ENCODE data around the gene C3orf33.

Gene C3orf33

DNA sequence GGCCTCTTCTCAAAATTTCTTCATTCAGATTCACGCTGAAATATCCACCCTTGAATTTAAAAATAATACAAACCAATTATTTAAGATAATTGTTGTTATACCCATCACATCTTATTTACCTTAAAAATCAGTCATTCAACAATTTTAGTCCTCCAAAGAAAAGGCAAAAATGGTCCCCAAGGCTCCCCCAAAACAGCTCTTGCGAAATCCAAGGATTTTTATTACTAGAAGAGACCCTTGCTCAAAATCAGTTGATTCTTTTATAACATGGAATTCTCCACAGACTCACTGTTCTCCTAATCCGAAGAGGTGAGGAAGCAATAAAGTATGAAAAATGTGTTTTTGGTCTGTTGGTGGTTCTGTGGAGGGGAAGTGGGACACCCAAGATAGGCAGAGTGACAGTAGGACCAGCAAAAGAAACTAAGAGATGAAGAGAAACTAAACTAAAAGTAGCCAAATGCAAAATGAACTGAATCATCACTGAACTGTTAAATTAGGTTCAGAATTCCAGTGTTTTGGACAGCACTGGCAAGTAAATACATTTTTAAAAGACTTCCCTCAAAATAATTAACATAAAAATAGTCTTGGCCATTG is 42.1 kb downstream of the C3orf33 start:
- Histone ChIP-seq H3K36me3 (ENCODE audit: insufficient read depth, low read length) (no peaks in the 10 kb centered on the region), H3K9ac (ENCODE audit: low read depth, low read length) (no peak overlapping the region), H3K4me1 (ENCODE audit: insufficient read depth, low read length) (no peaks in the 10 kb centered on the region)

DNA sequence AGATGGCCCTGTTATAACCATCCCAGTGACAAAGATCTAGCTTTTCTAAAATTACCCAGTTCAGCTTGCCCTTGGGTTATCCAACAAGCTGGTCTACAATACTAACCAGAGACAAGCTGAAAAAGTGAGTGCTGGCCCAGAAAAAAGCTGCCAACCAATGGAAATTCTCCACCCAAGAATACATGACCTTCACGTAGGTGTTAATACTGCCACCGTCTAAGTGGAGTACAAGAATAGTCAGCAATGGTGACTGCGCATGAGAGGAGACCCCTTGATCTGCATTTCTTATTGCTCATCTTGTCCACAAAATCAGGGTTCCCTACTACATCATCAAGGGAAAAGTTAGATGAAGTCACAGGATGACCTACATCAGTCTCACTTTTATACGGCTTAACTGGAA is 45.4 kb downstream of the C3orf33 start:
- H3K36me3 ChIP-seq (ENCODE audit: insufficient read depth, low read length) = no peaks in the 10 kb centered on the region
- no peaks in the 10 kb centered on the region for H3K9me3 ChIP-seq (ENCODE audit: control insufficient read depth, insufficient read depth, low read length)
- H3K9ac ChIP-seq (ENCODE audit: low read depth, low read length) = no peak overlapping the region
- H3K4me1 ChIP-seq (ENCODE audit: insufficient read depth, low read length) = no peaks in the 10 kb centered on the region

More for the DNA sequence above, 42.1 kb downstream of the C3orf33 start:
- H3K9me3 ChIP-seq (ENCODE audit: control insufficient read depth, insufficient read depth, low read length) = no peaks in the 10 kb centered on the region

DNA sequence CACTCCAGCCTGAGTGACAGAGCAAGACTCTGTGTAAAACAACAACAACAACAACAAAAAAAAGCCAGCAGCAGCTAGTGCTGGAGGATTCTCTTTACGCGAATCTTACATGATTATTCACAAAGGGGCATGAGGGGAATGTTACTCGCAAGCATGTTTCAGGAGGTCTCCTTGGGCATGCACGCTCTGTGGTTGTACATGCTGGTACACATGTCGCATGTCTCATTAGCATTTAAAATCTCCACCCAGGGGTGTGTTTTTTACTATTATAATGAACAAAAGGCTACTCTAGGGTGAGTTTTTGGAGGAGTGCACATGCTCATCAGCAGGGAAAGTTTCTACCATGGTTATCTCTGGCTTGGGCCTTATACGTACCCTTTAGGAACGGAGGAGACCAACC is 48.5 kb downstream of the C3orf33 start:
- Histone ChIP-seq H3K9me3 (ENCODE audit: control insufficient read depth, insufficient read depth, low read length) (no peaks in the 10 kb centered on the region), H3K36me3 (ENCODE audit: insufficient read depth, low read length) (no peaks in the 10 kb centered on the region), H3K4me1 (ENCODE audit: insufficient read depth, low read length) (no peaks in the 10 kb centered on the region), H3K9ac (ENCODE audit: low read depth, low read length) (no peak overlapping the region)

GRCh38 chr3:155753038-155753639 is 52.9 kb downstream of the C3orf33 start:
- H3K9ac ChIP-seq (ENCODE audit: low read depth, low read length) = no peak overlapping the region
- no peaks in the 10 kb centered on the region for H3K36me3 ChIP-seq (ENCODE audit: insufficient read depth, low read length)
- H3K9me3 ChIP-seq (ENCODE audit: control insufficient read depth, insufficient read depth, low read length) = no peaks in the 10 kb centered on the region
- H3K4me1 ChIP-seq (ENCODE audit: insufficient read depth, low read length) = peaks cover 7% of the 10 kb centered on the region; the same call in 1 of the 2 replicates

DNA sequence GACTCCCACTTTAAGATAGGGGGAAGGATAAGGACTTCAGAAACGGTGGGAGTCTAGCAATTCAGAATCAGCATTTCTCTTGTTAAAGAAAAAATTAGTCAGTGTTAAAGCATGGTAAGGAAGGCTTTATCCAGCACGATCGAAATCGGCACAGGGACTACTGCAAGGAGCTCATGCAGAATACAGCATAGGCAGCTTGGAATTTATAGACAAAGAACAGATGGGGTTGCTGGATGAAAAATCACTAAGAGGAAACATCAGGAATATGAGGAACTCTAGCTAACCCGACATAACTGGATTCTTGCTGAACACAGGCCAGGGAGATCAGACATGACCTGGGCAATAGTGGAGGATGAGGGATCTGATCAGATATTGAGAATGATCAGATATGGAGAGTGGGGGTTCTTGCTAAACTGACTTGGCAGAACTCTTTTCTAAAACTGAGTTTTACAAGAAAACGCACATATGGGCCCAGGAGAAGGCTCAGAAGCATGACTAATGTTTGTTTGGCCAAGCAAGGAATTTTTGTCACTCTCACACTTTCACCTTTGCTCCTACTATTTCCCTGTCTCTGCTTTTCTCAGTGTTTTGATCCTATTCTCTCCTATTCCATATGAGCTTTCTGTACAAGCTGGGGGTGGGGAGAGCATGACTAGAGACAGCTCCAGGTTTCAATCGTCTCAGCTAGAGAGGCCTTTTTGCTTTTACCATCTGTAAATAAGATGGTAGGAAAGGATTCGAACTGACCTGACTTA is 57.3 kb downstream of the C3orf33 start:
- peaks cover 24% of the 10 kb centered on the region for H3K4me1 ChIP-seq (ENCODE audit: insufficient read depth, low read length)
- no peaks in the 10 kb centered on the region for H3K9me3 ChIP-seq (ENCODE audit: control insufficient read depth, insufficient read depth, low read length)
- H3K9ac ChIP-seq (ENCODE audit: low read depth, low read length) = no peak overlapping the region
- no peaks in the 10 kb centered on the region for H3K36me3 ChIP-seq (ENCODE audit: insufficient read depth, low read length)

DNA sequence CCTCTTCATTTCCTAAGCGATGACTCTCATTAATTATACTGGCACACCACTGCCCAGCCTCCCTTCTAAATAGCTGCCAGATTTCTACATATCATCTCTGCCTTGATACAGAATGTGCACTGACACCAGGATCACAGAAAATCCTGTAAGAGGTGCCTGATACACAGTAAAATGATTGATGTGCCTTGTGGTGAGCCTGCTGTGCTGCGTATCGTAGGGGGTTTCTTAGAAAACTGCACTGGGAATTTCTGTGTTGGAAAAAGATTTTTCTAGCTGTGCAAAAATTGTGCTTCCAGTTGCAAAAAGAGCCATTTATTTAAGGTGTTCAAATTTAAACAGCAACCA is 58.2 kb downstream of the C3orf33 start:
- H3K4me1 ChIP-seq (ENCODE audit: insufficient read depth, low read length) = peaks cover 24% of the 10 kb centered on the region
- H3K9ac ChIP-seq (ENCODE audit: low read depth, low read length) = no peak overlapping the region
- no peaks in the 10 kb centered on the region for H3K36me3 ChIP-seq (ENCODE audit: insufficient read depth, low read length)
- H3K9me3 ChIP-seq (ENCODE audit: control insufficient read depth, insufficient read depth, low read length) = no peaks in the 10 kb centered on the region

GRCh38 chr3:155747286-155747945 is 58.7 kb downstream of the C3orf33 start:
- Histone ChIP-seq H3K36me3 (ENCODE audit: insufficient read depth, low read length) (no peaks in the 10 kb centered on the region), H3K9ac (ENCODE audit: low read depth, low read length) (no peak overlapping the region)

DNA sequence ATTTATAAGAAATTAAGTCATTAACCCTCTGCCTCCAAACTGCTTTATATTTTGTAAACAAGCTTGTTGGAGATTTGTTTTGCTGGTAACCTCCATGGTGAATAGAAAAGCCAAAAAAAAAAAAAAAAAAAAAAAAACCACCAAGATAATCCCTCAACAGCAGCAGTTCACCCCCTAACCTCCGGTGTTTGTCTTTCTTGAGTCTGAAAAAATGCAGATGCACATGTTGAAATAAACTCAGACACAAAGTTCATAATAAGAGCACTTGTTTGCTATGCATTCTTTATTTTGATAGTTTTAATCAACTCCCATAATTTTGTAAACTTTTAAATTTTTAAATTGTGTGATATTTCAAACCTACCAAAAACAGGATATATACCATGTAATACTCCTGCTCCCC is 59.4 kb downstream of the C3orf33 start:
- H3K36me3 ChIP-seq (ENCODE audit: insufficient read depth, low read length) = no peaks in the 10 kb centered on the region
- H3K9ac ChIP-seq (ENCODE audit: low read depth, low read length) = peak overlapping the region; percentile 91; the same call in 1 of the 2 replicates
- H3K9me3 ChIP-seq (ENCODE audit: control insufficient read depth, insufficient read depth, low read length) = no peaks in the 10 kb centered on the region
- H3K4me1 ChIP-seq (ENCODE audit: insufficient read depth, low read length) = peaks cover 24% of the 10 kb centered on the region

More at GRCh38 chr3:155747286-155747945, 58.7 kb downstream of the C3orf33 start:
- Histone ChIP-seq H3K4me1 (ENCODE audit: insufficient read depth, low read length) (peaks cover 24% of the 10 kb centered on the region), H3K9me3 (ENCODE audit: control insufficient read depth, insufficient read depth, low read length) (no peaks in the 10 kb centered on the region)

DNA sequence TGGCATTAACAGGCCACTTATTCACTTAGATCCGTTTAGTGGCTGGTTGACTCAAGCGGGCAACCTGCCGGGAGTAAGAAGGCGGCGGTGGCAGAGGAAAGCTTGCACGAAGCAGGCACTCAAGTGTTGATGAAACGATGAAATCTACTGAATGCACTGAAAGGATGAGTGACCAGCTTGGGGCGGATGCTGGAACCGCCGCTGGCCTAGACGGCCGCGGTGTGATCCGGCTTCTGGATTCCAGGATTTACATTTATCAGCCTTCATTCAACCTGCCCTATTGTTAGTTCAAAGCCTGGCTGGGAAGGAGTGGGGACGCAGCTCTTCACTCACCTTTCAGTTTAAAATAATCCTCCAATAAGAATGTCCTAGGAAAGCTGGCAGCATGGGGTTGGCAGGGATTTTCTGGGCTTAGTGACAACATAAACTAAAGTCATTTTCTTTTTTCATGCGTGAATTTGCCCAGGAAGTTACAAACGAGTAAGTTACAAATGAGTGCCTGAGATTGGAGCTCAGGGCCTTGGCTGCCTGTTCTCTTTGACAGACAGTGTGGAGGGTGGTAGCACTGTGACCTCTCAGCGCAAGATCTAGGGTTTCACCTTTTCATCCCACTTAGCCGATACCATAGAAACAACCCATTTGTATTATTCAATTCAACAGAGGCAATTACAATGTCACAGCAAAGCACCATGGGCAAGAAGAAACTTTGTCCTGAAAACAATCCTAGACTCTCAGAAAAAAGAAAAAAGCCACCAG is 60.1 kb downstream of the C3orf33 start:
- Histone ChIP-seq H3K9me3 (ENCODE audit: control insufficient read depth, insufficient read depth, low read length) (no peaks in the 10 kb centered on the region), H3K9ac (ENCODE audit: low read depth, low read length) (peak overlapping the region; percentile 91), H3K4me1 (ENCODE audit: insufficient read depth, low read length) (peaks cover 24% of the 10 kb centered on the region), H3K36me3 (ENCODE audit: insufficient read depth, low read length) (no peaks in the 10 kb centered on the region)

DNA sequence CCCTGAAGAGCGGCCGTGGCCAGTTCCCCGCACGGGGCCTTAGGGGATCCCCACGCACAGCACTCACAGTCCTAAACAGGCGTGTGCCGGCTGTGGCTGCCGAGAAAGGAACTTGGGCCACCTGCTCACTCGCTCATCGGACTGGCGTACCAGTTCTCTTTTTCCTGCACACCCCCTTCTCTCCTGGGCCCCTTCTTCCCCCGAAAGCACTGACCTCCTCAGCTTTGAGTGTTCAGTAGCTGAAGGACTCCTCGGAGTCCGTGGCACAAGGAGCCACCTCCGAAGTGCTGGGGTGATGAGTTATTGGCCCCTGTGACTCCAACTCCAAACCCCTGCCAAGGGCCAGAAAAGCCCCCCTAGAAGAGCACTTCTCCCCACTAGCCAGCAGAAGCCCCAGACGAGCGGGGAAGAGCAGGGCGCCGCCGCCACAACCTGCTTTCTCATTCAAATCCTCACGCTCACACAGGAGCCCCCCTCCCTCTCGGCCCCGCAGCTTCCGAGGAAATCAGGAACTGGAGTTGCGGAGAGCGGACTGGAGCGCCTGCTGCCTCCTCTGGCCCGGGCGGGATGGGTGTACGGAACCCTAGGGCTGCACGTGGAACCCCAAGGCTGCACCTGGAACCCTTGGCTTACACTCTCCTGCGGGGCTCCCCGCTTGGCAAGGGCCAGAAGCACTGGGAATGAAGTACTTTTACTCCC is 61.3 kb downstream of the C3orf33 start, which contains the start of gene PLCH1:
Gene PLCH1, minus strand, starts transcription at position 446 of the 699 bp plus-strand sequence. CDS start 40,847 bp downstream, outside the sequence.
- no peaks in the 10 kb centered on the region for H3K9me3 ChIP-seq (ENCODE audit: control insufficient read depth, insufficient read depth, low read length)
- H3K36me3 ChIP-seq (ENCODE audit: insufficient read depth, low read length) = no peaks in the 10 kb centered on the region
- peak within 1 kb of the TSS; percentile 91 for H3K9ac ChIP-seq (ENCODE audit: low read depth, low read length)
- peaks cover 24% of the 10 kb centered on the region for H3K4me1 ChIP-seq (ENCODE audit: insufficient read depth, low read length)

DNA sequence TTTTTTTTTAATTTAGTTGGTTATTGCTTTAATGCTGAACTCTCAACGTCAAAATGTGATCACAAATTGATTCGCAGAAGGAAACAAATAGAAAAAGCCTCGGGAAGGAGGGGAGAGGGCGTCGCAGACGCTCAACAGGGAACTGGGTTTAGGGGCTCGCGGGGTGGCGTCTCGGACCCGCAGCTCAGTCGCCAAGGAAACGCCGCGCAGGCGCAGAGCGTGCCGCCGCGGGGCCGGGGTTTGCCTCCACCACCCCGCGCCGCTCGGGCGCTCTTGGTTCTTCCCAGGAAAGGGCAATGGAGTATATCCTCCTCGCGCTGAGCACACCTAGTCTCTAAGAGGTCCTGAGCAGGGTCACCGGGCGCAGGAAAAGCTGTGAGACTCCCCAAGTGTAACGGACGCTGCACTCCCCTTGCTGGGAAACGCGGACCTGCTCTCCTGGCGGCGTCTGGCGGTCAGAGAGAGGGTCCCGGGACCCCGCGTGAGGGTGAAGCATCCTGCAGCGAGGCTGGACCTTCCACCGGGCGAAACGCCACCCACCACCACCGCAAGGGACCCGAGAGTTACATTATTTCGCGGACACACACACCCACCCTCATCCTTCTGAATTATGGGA is 62.0 kb downstream of the C3orf33 start:
- Histone ChIP-seq H3K9me3 (ENCODE audit: control insufficient read depth, insufficient read depth, low read length) (no peaks in the 10 kb centered on the region), H3K36me3 (ENCODE audit: insufficient read depth, low read length) (no peaks in the 10 kb centered on the region), H3K9ac (ENCODE audit: low read depth, low read length) (peak overlapping the region; percentile 91), H3K4me1 (ENCODE audit: insufficient read depth, low read length) (peaks cover 24% of the 10 kb centered on the region)

- Histone ChIP-seq H3K36me3 (ENCODE audit: insufficient read depth, low read length) (no peaks in the 10 kb centered on the region), H3K9ac (ENCODE audit: low read depth, low read length) (peak overlapping the region; percentile 91), H3K4me1 (ENCODE audit: insufficient read depth, low read length) (peaks cover 26% of the 10 kb centered on the region), H3K9me3 (ENCODE audit: control insufficient read depth, insufficient read depth, low read length) (no peaks in the 10 kb centered on the region)
Measured at GRCh38 chr3:155743606-155744005, 62.5 kb downstream of the C3orf33 start.

GRCh38 chr3:155742349-155742965 is 63.6 kb downstream of the C3orf33 start:
- peaks cover 15% of the 10 kb centered on the region; the same call in 1 of the 2 replicates for H3K4me1 ChIP-seq (ENCODE audit: insufficient read depth, low read length)
- H3K9me3 ChIP-seq (ENCODE audit: control insufficient read depth, insufficient read depth, low read length) = no peaks in the 10 kb centered on the region
- H3K9ac ChIP-seq (ENCODE audit: low read depth, low read length) = no peak overlapping the region

More at GRCh38 chr3:155742349-155742965, 63.6 kb downstream of the C3orf33 start:
- no peaks in the 10 kb centered on the region for H3K36me3 ChIP-seq (ENCODE audit: insufficient read depth, low read length)

Measured in ES-I3 (cell line).